Upper lobe of left lung (tissue), 6 donors: ENCODE results near the gene CAVIN3. TPM values are rescaled to one million over a fixed set of nuclear protein-coding genes. Genes with fewer than 3 reads are reported as not detected.
A peak's percentile ranks its signal among the peaks of the same experiment; 100 is the strongest.

Experiments
- ATAC-seq, 2 donors: fragments of 200-7000 bp; cut with Tn5 transposase; one replicate each; pipeline ENCODE4 v1.9.1; 2022; ENCODE audit warnings: mild to moderate bottlenecking in 2 of 2, moderate library complexity in 2 of 2; ENCODE audit not compliant: low FRiP score in 2 of 2
- DNase-seq, 2 donors: peaks; one replicate each; pipeline ENCODE4 v3.0.0-alpha.2; 2019 to 2020
- H3K27ac ChIP-seq, 4 donors: fragments of 200-600 bp; sonication (generic); one replicate each; pipeline ENCODE4 v1.5.1; 2016 to 2019
- H3K27me3 ChIP-seq, 4 donors: fragments of 200-600 bp; sonication (generic); one replicate each; pipeline ENCODE4 v1.5.1; 2017 to 2019
- H3K36me3 ChIP-seq, 4 donors: fragments of 200-600 bp; sonication (generic); one replicate each; pipeline ENCODE4 v1.5.1; 2016 to 2019
- H3K4me1 ChIP-seq, 4 donors: fragments of 200-600 bp; sonication (generic); one replicate each; pipeline ENCODE4 v1.5.1; 2018 to 2019
- H3K4me3 ChIP-seq, 4 donors: fragments of 200-600 bp; sonication (generic); one replicate each; pipeline ENCODE4 v1.5.1; 2017 to 2019; ENCODE audit warnings: mild to moderate bottlenecking in 2 of 4, moderate library complexity in 1 of 4
- H3K9me3 ChIP-seq, 4 donors: fragments of 200-600 bp; sonication (generic); one replicate each; pipeline ENCODE4 v1.5.1; 2018 to 2019
- EP300 ChIP-seq, 4 donors: sonication (generic); formaldehyde crosslinking; IDR thresholded peaks; one replicate each; pipeline ENCODE4 v1.5.1; 2017; ENCODE audit warnings: antibody characterized with exemption in 4 of 4, control low read depth in 2 of 4
- POLR2A ChIP-seq, 4 donors: fragments of 450-650 bp; IDR thresholded peaks; one replicate each; pipeline ENCODE4 v1.5.1; 2016 to 2017; ENCODE audit warnings: antibody characterized with exemption in 4 of 4, mild to moderate bottlenecking in 2 of 4
- POLR2AphosphoS5 ChIP-seq, 2 donors: sonication (generic); formaldehyde crosslinking; IDR thresholded peaks; one replicate each; pipeline ENCODE4 v1.5.1; 2017; ENCODE audit warnings: antibody characterized with exemption in 2 of 2
- WGBS, 2 donors: methylation state at CpG; one replicate each; pipeline ENCODE4 v1.1.5; 2017 to 2018; 5-methylcytosine and 5-hydroxymethylcytosine counted together
- total RNA-seq, 6 donors: library from RNA; depleted of rRNA in 4 of 6; stranded (reverse); fragments of >200 nt in 4 of 6; gene quantifications; one replicate each; pipeline versions ENCODE4 v1.1.0 to v1.2.1, GENCODE V29; 2016 to 2021
- TF ChIP-seq, protein P1 (sequence below), 6 experiments: fragments of 450-650 bp in 4 of 6; fragments of 200-600 bp in 2 of 6; sonication (generic) in 2 of 6; IDR thresholded peaks; one replicate each; pipeline ENCODE4 v1.5.1; 2016 to 2019; ENCODE audit warnings: antibody characterized with exemption in 6 of 6
- donor health status: DM: no; HTN: no; CAD: no; lungs with moderate emphysema.
- donor health status: DM: no; HTN: yes; CAD: no; lungs with severe emphysema.

Gene CAVIN3
- total RNA-seq, 6 donors from 2014 or later, result 45.1 to 173 (median 65.8) TPM

DNA sequence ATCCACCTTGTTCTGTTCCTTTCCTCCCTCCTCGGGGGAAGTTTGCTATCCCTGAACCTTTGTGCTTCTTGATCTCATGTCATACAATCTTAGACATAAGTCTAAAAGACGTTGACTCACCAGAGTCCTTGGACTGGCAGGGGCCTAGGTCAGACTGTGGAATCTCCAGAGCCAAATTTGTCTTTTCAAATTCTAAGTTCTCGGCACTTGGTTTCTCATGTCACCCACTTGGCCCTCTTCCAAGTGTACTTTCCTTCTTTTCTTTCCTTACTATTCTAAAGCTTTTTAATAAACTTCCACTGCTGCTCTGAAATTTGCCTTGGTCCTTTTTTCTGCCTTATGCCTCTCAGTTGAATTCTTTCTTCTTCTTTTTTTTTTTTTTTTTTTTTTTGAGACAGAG, 39.9 kb upstream of the CAVIN3 start:
- TF ChIP-seq EP300 (IDR thresholded peaks at IDR 0.05), result no peak
- TF ChIP-seq POLR2A (IDR thresholded peaks at IDR 0.05), result no peak
- no peak for TF ChIP-seq POLR2AphosphoS5 (IDR thresholded peaks at IDR 0.05)
- TF ChIP-seq, protein P1, sequence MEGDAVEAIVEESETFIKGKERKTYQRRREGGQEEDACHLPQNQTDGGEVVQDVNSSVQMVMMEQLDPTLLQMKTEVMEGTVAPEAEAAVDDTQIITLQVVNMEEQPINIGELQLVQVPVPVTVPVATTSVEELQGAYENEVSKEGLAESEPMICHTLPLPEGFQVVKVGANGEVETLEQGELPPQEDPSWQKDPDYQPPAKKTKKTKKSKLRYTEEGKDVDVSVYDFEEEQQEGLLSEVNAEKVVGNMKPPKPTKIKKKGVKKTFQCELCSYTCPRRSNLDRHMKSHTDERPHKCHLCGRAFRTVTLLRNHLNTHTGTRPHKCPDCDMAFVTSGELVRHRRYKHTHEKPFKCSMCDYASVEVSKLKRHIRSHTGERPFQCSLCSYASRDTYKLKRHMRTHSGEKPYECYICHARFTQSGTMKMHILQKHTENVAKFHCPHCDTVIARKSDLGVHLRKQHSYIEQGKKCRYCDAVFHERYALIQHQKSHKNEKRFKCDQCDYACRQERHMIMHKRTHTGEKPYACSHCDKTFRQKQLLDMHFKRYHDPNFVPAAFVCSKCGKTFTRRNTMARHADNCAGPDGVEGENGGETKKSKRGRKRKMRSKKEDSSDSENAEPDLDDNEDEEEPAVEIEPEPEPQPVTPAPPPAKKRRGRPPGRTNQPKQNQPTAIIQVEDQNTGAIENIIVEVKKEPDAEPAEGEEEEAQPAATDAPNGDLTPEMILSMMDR (IDR thresholded peaks at IDR 0.05), result no peak
- WGBS, 2 donors, result 82% methylated on average over 3 of the region's 3 CpGs
- H3K27me3 ChIP-seq, result no peaks in the 10 kb centered on the region
- ATAC-seq (no peak), DNase-seq (no peak)
- no peak overlapping the region for H3K27ac ChIP-seq
- no peaks in the 10 kb centered on the region for H3K9me3 ChIP-seq
- H3K4me3 ChIP-seq, result no peak overlapping the region
- no peaks in the 10 kb centered on the region for H3K36me3 ChIP-seq
- peaks cover 3 to 14% (median 5%) of the 10 kb centered on the region in 4 donors for H3K4me1 ChIP-seq

- WGBS, 2 donors, result 67 to 71% methylated on average over 9 of the region's 9 CpGs
- Histone ChIP-seq H3K27ac (peak overlapping the region in 1 of 4 donors; percentile 25), H3K27me3 (no peaks in the 10 kb centered on the region), H3K4me3 (no peak overlapping the region), H3K9me3 (no peaks in the 10 kb centered on the region), H3K36me3 (no peaks in the 10 kb centered on the region), H3K4me1 (peaks cover 3 to 14% (median 4%) of the 10 kb centered on the region in 4 donors)
- ATAC-seq (peak; percentile 57 to 90), DNase-seq (peak in 1 of 2 donors; percentile 24)
- TF ChIP-seq POLR2AphosphoS5 (IDR thresholded peaks at IDR 0.05) (no peak), POLR2A (IDR thresholded peaks at IDR 0.05) (no peak)
- TF ChIP-seq, protein P1 (IDR thresholded peaks at IDR 0.05), result no peak
Observed at GRCh38 chr11:6357222-6357621, 36.9 kb upstream of the CAVIN3 start.

DNA sequence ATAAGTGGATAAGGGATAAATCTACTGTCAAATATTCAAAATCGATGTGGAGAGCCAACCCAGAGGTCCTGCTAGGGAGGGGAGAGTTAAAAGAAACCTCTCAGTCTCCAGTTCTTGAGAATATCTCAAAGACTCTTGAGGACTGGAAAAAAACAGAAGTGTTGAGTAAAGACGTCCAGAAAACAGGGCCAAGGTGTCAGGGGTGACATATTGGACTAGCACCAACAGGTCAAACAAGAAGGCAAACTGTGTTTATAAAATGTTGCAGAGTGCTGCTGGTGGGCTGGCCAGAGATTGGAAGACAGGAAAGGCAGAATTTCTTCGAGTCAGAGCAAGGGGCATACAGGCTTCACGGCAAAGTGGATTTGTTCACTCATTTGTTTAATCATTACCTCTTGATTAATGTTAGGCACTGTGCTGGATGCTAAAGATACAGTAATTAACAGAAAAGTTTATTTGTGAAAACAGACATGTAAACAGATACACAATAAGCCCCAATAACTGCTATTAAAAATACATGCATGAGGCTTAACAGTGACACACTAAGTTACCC, 36.3 kb upstream of the CAVIN3 start:
- WGBS, 2 donors, result 33 to 43% methylated on average over 4 of the region's 4 CpGs
- H3K27me3 ChIP-seq, result no peaks in the 10 kb centered on the region
- TF ChIP-seq, protein P1 (IDR thresholded peaks at IDR 0.05), result no peak
- no peak for TF ChIP-seq POLR2A (IDR thresholded peaks at IDR 0.05)
- no peak for TF ChIP-seq POLR2AphosphoS5 (IDR thresholded peaks at IDR 0.05)
- no peak overlapping the region for H3K4me3 ChIP-seq
- no peak overlapping the region for H3K27ac ChIP-seq
- no peaks in the 10 kb centered on the region for H3K9me3 ChIP-seq
- DNase-seq (peak in 1 of 2 donors; percentile 28), ATAC-seq (no peak)
- peaks cover 3 to 14% (median 4%) of the 10 kb centered on the region in 4 donors for H3K4me1 ChIP-seq
- no peaks in the 10 kb centered on the region for H3K36me3 ChIP-seq

DNA sequence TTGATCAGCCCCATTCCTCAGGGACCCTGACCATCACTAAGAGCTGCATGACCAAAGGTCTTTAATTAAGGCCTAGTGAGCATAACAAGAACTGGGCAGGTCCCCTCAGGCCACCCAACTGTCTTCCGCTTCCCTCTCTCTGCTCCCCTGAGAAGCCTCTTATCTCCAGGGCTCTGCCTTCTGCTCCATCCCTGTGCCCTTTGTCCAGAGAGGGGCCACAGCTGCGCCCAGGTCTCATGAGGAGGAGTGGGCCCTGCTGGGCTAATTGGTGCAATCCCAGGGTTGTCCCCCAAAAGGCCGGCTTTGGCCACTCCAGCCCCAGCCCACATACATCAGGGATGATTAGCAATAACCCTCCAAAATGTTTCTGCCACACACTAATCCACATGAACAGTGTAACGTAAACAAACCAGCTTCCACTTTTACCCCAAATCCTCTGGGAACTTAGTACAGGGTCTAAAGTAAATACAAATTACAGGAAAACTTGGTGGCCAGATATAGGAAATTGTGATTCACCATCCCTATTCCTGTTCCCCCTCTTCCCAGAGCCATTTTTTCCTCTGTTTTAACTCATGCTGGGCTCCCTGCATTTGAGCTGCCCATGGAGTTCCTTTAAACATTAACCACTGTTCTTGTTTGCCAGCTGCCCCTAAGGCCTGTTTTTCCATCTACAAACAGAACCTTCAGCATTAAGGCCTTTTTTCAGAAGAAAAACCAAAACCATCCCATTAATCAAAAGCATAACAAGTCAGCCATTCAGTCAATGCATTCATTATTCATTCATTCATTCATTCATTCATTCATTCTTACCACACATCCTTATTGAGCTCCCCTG, 34.6 kb upstream of the CAVIN3 start:
- Histone ChIP-seq H3K4me3 (no peak overlapping the region), H3K9me3 (no peaks in the 10 kb centered on the region), H3K36me3 (no peaks in the 10 kb centered on the region), H3K27me3 (no peaks in the 10 kb centered on the region), H3K4me1 (peaks cover 3 to 14% (median 4%) of the 10 kb centered on the region in 4 donors), H3K27ac (no peak overlapping the region)
- DNase-seq, result no peak
- TF ChIP-seq, protein P1 (IDR thresholded peaks at IDR 0.05), result no peak
- ATAC-seq, result no peak
- 91 to 96% methylated on average over 4 of the region's 4 CpGs for WGBS, 2 donors
